GM12892 (cell line): ENCODE measurements around the gene SLCO2A1.

Source experiments
- POLR2A ChIP-seq: IDR thresholded peaks from 2 replicates; pipeline ENCODE4 v1.6.1; 2011; ENCODE audit warnings: low read depth, low read length, control low read depth
- POLR2AphosphoS5 ChIP-seq: IDR thresholded peaks from 2 replicates; pipeline ENCODE4 v1.6.1; 2011; ENCODE audit warnings: low read depth, low read length, control low read depth

DNA sequence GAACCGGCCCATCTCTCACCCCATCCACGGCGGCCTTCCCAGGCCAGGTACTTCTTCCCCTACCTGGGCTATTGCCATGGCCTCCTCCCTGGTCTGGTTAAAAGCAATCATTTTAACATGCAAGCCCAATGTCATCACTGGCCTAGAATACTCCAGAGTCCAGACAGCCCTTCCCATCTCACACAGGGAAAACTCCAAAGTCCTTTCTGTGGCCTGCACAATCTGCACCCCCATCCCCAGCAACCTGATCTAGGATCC, 45.8 kb upstream of the SLCO2A1 start:
- no peak for TF ChIP-seq POLR2AphosphoS5
- no peak for TF ChIP-seq POLR2A
